HCT116 (cell line): Measurements from ENCODE around the gene KAZN. TPM values are rescaled to one million over a fixed set of nuclear protein-coding genes. Genes with fewer than 3 reads are reported as not detected.

ENCODE experiments used
- ATAC-seq: fragments of 200-7000 bp; cut with Tn5 transposase; 2 replicates; pipeline ENCODE4 v1.9.1; 2020; ENCODE audit warnings: mild to moderate bottlenecking, moderate library complexity
- BruUV-seq: library from RNA; stranded (reverse); fragments of 400-500 nt; replicated peaks from 2 replicates; lab custom pipeline; 2021; lab: Mats Ljungman, UMichigan
- CTCF ChIA-PET: fragments of 300-600 bp; sonication (Branson Sonifier 250); formaldehyde crosslinking; loops from one replicate; lab custom pipeline; 2021; ENCODE audit warnings: antibody characterized with exemption; lab: Charles Lee
- POLR2A ChIA-PET: fragments of 300-600, 350-600 bp; sonication (Branson Sonifier 250); formaldehyde crosslinking; loops from one replicate; lab custom pipeline; 2021; ENCODE audit warnings: antibody characterized with exemption; lab: Charles Lee
- RAD21 ChIA-PET, 2 experiments: fragments of 300-600 bp; sonication (Branson Sonifier 250); formaldehyde crosslinking; loops; one replicate each; lab custom pipeline; 2023; ENCODE audit warnings: low total read pairs in 2 of 2; ENCODE audit not compliant: uncharacterized antibody in 2 of 2, unreplicated experiment in 2 of 2, low non-redundant PET in 1 of 2; lab: Charles Lee
- DNase-seq: peaks from one replicate; pipeline ENCODE4 v3.0.0-alpha.2; 2010; ENCODE audit warnings: low read depth, low spot score
- H2AFZ ChIP-seq: fragments of 200-600 bp; shearing (Covaris generic), sonication (generic); 2 replicates; pipeline ENCODE4 v1.6.1; 2017; ENCODE audit warnings: low read depth, mixed run types, mixed read lengths, antibody characterized with exemption, low read length; ENCODE audit not compliant: poor library complexity, severe bottlenecking
- H3K27ac ChIP-seq: 2 replicates; pipeline ENCODE4 v1.5.1; 2012; ENCODE audit warnings: low read depth, low read length
- H3K27me3 ChIP-seq: fragments of 200-600 bp; sonication (generic); 2 replicates; pipeline ENCODE4 v1.6.1; 2016; ENCODE audit warnings: mixed run types, low read length, mixed read lengths; ENCODE audit not compliant: insufficient read depth
- H3K36me3 ChIP-seq, 2 experiments: fragments of 200-500 bp in 1 of 2; fragments of 200-600 bp in 1 of 2; sonication (Bioruptor generic) in 1 of 2; sonication (generic) in 1 of 2; 2 replicates each; pipeline versions ENCODE4 v1.5.1 to v1.6.1; 2014 to 2016; ENCODE audit warnings: low read length in 2 of 2, inconsistent platforms in 1 of 2, mixed read lengths in 1 of 2, mixed run types in 1 of 2; ENCODE audit not compliant: insufficient read depth in 2 of 2, control insufficient read depth in 1 of 2
- H3K4me1 ChIP-seq, 2 experiments: fragments of 200-600 bp in 1 of 2; sonication (generic) in 1 of 2; 2 replicates each; pipeline versions ENCODE4 v1.5.1 to v1.6.1; 2012 to 2017; ENCODE audit warnings: low read length in 2 of 2, inconsistent platforms in 1 of 2, mild to moderate bottlenecking in 1 of 2, mixed read lengths in 1 of 2, mixed run types in 1 of 2, moderate library complexity in 1 of 2; ENCODE audit not compliant: insufficient read depth in 2 of 2, control insufficient read depth in 1 of 2
- H3K4me2 ChIP-seq: fragments of 200-600 bp; sonication (generic); 2 replicates; pipeline ENCODE4 v1.6.1; 2017; ENCODE audit warnings: mixed run types, low read length, mixed read lengths
- H3K4me3 ChIP-seq, 2 experiments: fragments of 200-600 bp in 1 of 2; sonication (generic) in 1 of 2; replicated peaks in 1 of 2; 2 replicates each; pipeline ENCODE4 v1.5.1; 2011 to 2016; ENCODE audit warnings: low read length in 2 of 2, control low read depth in 1 of 2, low read depth in 1 of 2, mild to moderate bottlenecking in 1 of 2, mixed read lengths in 1 of 2, mixed run types in 1 of 2
- H3K79me2 ChIP-seq: fragments of 200-600 bp; sonication (generic); 2 replicates; pipeline ENCODE4 v1.6.1; 2017; ENCODE audit warnings: mild to moderate bottlenecking, mixed run types, low read length, moderate library complexity, mixed read lengths; ENCODE audit not compliant: insufficient read depth
- H3K9ac ChIP-seq: fragments of 200-600 bp; sonication (generic); 2 replicates; pipeline ENCODE4 v1.6.1; 2016; ENCODE audit warnings: low read length, mixed read lengths
- H3K9me2 ChIP-seq: fragments of 200-600 bp; sonication (generic), shearing (Covaris generic); 2 replicates; pipeline ENCODE4 v1.6.1; 2017; ENCODE audit warnings: mixed run types, mild to moderate bottlenecking, moderate library complexity; ENCODE audit not compliant: insufficient read depth
- H3K9me3 ChIP-seq, 2 experiments: fragments of 200-500 bp in 1 of 2; fragments of 200-600 bp in 1 of 2; sonication (Bioruptor generic) in 1 of 2; sonication (generic) in 1 of 2; 2 replicates each; pipeline ENCODE4 v1.6.1; 2014 to 2017; ENCODE audit warnings: low read length in 2 of 2, mixed read lengths in 2 of 2, inconsistent platforms in 1 of 2, low read depth in 1 of 2, mild to moderate bottlenecking in 1 of 2, mixed run types in 1 of 2, moderate library complexity in 1 of 2; ENCODE audit not compliant: control insufficient read depth in 1 of 2, insufficient read depth in 1 of 2
- H4K20me1 ChIP-seq: fragments of 200-600 bp; sonication (generic), shearing (Covaris generic); 2 replicates; pipeline ENCODE4 v1.6.1; 2017; ENCODE audit warnings: mixed run types, mild to moderate bottlenecking, moderate library complexity; ENCODE audit not compliant: insufficient read depth
- CEBPB ChIP-seq: IDR thresholded peaks from 2 replicates; pipeline ENCODE4 v1.6.1; 2012; ENCODE audit warnings: low read depth
- CTCF ChIP-seq, 3 experiments: fragments of 200-600 bp in 1 of 3; sonication (generic) in 1 of 3; IDR thresholded peaks in 2 of 3; conservative IDR thresholded peaks in 1 of 3; 2 replicates each; pipeline ENCODE4 v1.5.1; 2012 to 2017; ENCODE audit warnings: low read depth in 2 of 3, low read length in 2 of 3, antibody characterized with exemption in 1 of 3, borderline replicate concordance in 1 of 3, control low read depth in 1 of 3, mild to moderate bottlenecking in 1 of 3, mixed read lengths in 1 of 3, mixed run types in 1 of 3, moderate library complexity in 1 of 3; ENCODE audit not compliant: insufficient read depth in 1 of 3
- EGR1 ChIP-seq: IDR thresholded peaks from 2 replicates; pipeline ENCODE4 v1.6.1; 2012; ENCODE audit warnings: low read depth
- EZH2 ChIP-seq: fragments of 200-600 bp; sonication (generic); IDR thresholded peaks from 2 replicates; pipeline ENCODE4 v1.6.1; 2017; ENCODE audit warnings: antibody characterized with exemption, mixed run types
- EZH2phosphoT487 ChIP-seq: fragments of 200-600 bp; IDR thresholded peaks from 2 replicates; pipeline ENCODE4 v1.6.1; 2018; ENCODE audit warnings: antibody characterized with exemption, borderline replicate concordance
- JUND ChIP-seq: IDR thresholded peaks from 2 replicates; pipeline ENCODE4 v1.6.1; 2012
- POLR2AphosphoS5 ChIP-seq: IDR thresholded peaks from 2 replicates; pipeline ENCODE4 v1.6.1; 2011; ENCODE audit warnings: mild to moderate bottlenecking, low read depth, low read length, moderate library complexity
- RAD21 ChIP-seq: IDR thresholded peaks from 2 replicates; pipeline ENCODE4 v1.6.1; 2012; ENCODE audit warnings: low read depth, mild to moderate bottlenecking
- SRF ChIP-seq: IDR thresholded peaks from 2 replicates; pipeline ENCODE4 v1.6.1; 2012; ENCODE audit warnings: low read depth
- TCF7L2 ChIP-seq: IDR thresholded peaks from 2 replicates; pipeline ENCODE4 v1.7.0; 2011; ENCODE audit warnings: borderline replicate concordance, inconsistent platforms; ENCODE audit not compliant: insufficient read depth, insufficient read length; ENCODE audit errors: extremely low read depth
- YY1 ChIP-seq: IDR thresholded peaks from 2 replicates; pipeline ENCODE4 v1.6.1; 2011; ENCODE audit warnings: low read length, low read depth, moderate library complexity, mild to moderate bottlenecking; ENCODE audit not compliant: insufficient replicate concordance; ENCODE audit errors: extremely low read depth
- ZNF274 ChIP-seq: fragments of 200-500 bp; sonication (Bioruptor generic); IDR thresholded peaks from 2 replicates; pipeline ENCODE4 v1.6.1; 2014; ENCODE audit warnings: mild to moderate bottlenecking, low read depth, low read length, inconsistent platforms
- intact Hi-C: fragments of 100-400 bp; cut with micrococcal nuclease; formaldehyde crosslinking; loops from 2 replicates; pipeline ENCODE4 v1.10.0; 2022
- total RNA-seq: library from RNA; stranded (reverse); gene quantifications from one replicate; pipeline ENCODE4 v1.2.1, GENCODE V29; 2021; ENCODE audit not compliant: unreplicated experiment

Gene KAZN
- total RNA-seq, 1 experiment from 2014 or later, result 13.4 TPM

GRCh38 chr1:15036101-15036500 lies 437.6 kb downstream of the KAZN start:
- H3K4me2 ChIP-seq, result no peak overlapping the region
- TF ChIP-seq EZH2, result no peak
- TF ChIP-seq YY1, result no peak
- no peak for TF ChIP-seq ZNF274
- no peak for TF ChIP-seq EZH2phosphoT487
- TF ChIP-seq CEBPB, result no peak
- no peak for TF ChIP-seq CTCF (IDR thresholded peaks at IDR 0.05 in 2 of 3, conservative IDR thresholded peaks at IDR 0.05 in 1 of 3; ENCODE audit: borderline replicate concordance in 1 of 3, insufficient read depth in 1 of 3, low read depth in 2 of 3, low read length in 2 of 3)
- no peak for TF ChIP-seq TCF7L2
- TF ChIP-seq SRF, result no peak
- TF ChIP-seq JUND, result no peak
- TF ChIP-seq POLR2AphosphoS5, result no peak
- no peak for TF ChIP-seq EGR1
- no peak for TF ChIP-seq RAD21
- POLR2A ChIA-PET, result no interaction called here
- peaks cover 0 to 4% of the 10 kb centered on the region in 2 experiments; a peak in 1 of 4 replicates for H3K4me1 ChIP-seq
- no peaks in the 10 kb centered on the region for H3K9me2 ChIP-seq
- CTCF ChIA-PET, result no interaction called here
- H3K36me3 ChIP-seq, result no peaks in the 10 kb centered on the region
- no peak overlapping the region for H3K4me3 ChIP-seq
- no peak overlapping the region for H2AFZ ChIP-seq
- intact Hi-C loops, result loop anchor here (5.0 kb wide), 1 partner anchor 266 kb away; no protein-coding TSS in a partner anchor
- H3K9me3 ChIP-seq, result no peaks in the 10 kb centered on the region
- H3K27ac ChIP-seq, result no peak overlapping the region
- no peak overlapping the region for H3K9ac ChIP-seq
- ATAC-seq (no peak), DNase-seq (no peak)
- H3K79me2 ChIP-seq, result no peaks in the 10 kb centered on the region
- no peaks in the 10 kb centered on the region for H4K20me1 ChIP-seq
- H3K27me3 ChIP-seq, result no peaks in the 10 kb centered on the region
- RAD21 ChIA-PET, result no interaction called here
- no TSS peak for BruUV-seq
